ENCODE results near the gene NSF.
"Not testable (repeated sequence)": the region's sequence is repeated elsewhere in the genome, so short reads cannot be mapped to it uniquely, and the experiment has no call there.

Gene NSF

DNA sequence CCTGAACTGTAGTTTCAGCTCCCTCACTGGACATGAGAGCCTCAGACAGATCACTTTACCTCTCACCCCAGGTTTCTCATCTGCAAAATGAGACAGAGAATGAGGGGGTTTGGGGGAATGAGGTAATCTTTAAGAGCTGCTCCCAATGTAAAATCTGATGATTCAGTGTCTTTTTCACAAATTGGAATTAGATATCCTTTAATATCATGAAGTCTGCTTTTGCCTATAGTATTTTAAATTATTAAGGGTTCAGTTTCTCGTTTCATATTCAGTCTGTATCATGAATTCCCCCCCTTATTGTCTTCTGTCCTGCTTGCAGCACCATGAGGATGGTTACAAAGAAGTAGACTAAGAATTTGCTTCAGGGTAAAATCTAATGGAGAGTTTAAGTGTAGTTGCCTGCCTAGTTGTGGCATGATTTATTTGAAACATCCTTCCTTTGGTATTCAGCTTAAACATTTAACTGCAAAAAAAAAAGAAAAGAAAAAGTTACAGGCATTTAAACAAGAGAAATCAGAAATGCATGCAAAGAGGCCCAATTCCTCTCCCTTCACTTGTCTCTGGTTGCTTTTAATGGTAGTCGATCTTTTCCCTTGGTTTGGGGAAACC, 150.8 kb downstream of the NSF start:
- in situ Hi-C loops (cut with MboI; ENCODE audit: low pct_unique_long_range_greater_than_20kb, low sequenced_read_pairs): no loop called here
- no peak for DNase-seq

DNA sequence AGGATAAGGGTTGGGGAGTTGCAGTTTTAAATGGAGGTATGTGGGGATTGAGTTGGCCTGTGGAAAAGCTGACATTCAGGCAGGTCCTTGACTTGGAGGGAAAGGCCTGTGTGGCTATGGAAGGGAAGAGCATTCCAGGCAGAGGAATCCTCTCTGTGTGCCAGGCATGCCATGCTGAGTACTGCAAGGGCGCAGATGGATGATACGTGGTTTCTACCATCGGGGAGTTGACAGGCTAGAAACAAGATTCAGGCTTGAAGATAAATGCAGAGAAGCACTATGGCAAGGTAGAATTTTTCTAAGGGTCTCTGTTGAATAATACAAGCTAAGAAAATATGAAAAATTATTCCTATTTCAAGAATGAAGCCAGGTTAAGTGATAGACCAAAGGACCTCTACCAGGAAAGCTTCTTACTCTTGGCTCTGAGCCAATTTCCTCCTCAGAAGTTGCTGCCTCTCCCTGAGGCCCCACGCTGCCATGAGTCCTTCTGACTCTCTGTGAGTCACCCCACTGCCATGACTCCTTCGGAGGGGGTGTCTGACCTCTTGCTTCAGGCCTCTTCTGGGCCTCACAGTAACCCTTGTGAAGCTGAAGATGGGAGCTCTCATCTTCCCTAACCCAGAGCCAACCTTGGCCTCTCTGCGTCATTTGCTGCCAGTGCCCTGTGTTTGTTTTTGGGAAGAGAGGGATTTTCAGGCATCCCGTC, 152.2 kb downstream of the NSF start:
- in situ Hi-C loops (cut with MboI; ENCODE audit: low pct_unique_long_range_greater_than_20kb, low sequenced_read_pairs): no loop called here
- no peak for DNase-seq

DNA sequence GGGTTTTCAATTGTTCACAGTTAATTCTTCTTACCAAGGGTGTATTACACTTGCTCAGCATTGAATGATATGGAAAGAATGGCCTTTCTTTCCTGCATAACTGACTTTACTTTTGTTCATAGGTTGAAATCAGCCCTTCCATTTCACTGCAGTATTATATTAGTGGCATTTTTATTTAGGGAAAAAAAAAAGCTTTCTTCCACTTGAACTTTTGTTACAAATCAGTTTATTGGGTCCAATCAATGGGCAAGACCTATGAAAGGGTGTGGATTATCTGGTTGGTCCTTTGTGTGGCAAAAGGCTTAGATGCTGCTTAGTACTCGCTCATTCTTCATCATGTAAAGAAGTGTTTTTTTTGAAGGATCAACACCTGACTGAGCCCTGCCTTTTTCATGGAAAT, 154.0 kb downstream of the NSF start:
- no peak for DNase-seq

GRCh38 chr17:46745376-46745775, 154.9 kb downstream of the NSF start:
- DNase-seq: peak; percentile 30
- in situ Hi-C loops (cut with MboI; ENCODE audit: low pct_unique_long_range_greater_than_20kb, low sequenced_read_pairs): no loop called here

More for the DNA sequence above, 154.0 kb downstream of the NSF start:
- in situ Hi-C loops (cut with MboI; ENCODE audit: low pct_unique_long_range_greater_than_20kb, low sequenced_read_pairs): no loop called here

GRCh38 chr17:46751425-46751824, 161.0 kb downstream of the NSF start:
- no peak for DNase-seq
- in situ Hi-C loops (cut with MboI; ENCODE audit: low pct_unique_long_range_greater_than_20kb, low sequenced_read_pairs): no loop called here

DNA sequence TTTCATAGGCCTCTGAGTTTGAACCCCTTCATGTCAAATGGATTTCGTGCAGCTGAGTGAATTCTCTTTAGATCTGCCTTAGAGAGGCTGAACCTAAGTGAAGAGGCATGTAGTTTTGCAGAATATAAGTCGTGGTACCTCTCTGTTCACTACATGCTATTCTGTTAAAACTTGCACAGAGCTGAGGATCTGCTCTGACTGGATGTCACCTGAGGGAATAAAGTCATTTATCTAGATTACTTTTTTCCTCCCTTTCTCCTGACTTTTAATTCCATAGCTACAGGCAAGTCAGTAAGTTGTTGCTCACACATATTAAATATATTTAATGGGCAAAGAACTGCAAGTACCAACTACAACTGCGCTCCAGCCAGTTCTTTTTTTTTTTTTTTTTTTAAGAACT, 163.3 kb downstream of the NSF start:
- no peak for DNase-seq
- in situ Hi-C loops (cut with MboI; ENCODE audit: low pct_unique_long_range_greater_than_20kb, low sequenced_read_pairs): no loop called here

DNA sequence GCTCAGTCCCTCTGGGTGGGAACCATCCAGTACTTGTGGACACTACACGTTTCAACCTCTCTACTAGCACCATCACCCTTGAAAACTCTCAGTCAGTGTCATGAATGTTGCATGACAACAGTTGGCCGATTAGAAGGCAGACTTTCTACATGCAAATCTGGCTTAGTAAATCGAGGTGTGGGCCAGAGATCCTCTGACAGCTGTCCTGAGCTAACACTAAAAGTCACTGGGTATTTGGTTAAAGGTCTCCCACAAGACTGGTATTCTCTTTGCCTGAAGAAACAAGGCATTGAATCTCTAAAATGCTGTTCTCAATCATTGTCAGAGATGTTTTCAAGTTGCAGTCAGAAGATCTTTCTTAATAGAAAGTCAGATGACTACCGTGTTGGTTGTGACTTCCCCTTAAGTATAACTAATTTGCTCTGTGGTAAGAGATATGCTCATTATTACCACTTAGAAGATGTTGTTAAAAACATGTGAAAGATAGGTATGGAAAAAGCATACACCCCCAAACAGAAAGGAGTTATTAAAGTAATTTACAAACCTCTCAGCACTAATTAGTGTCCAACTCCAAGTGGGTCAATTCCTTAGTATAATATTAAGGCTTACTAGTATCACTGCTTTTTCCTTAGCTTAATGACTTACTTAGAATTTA, 165.7 kb downstream of the NSF start:
- DNase-seq: no peak
- in situ Hi-C loops (cut with MboI; ENCODE audit: low pct_unique_long_range_greater_than_20kb, low sequenced_read_pairs): no loop called here

DNA sequence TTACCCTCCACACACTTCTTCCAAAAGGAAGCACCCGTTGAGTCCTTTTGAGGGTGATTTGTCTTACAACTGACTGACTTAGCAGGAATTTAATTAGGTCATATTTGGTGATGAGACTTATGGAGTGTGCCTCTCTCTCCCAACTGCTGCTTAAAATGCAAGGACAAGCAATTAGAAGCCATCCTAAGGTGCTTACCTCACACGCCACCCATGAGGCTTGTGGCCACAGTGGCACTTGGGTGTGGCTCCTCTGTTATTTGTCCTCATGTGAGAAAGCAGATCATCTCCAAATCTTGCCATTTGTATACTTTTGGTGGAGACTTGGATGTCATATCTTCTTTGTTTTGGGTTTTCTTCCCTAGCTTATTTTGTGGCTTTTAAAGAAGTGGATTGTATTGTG, 166.4 kb downstream of the NSF start:
- in situ Hi-C loops (cut with MboI; ENCODE audit: low pct_unique_long_range_greater_than_20kb, low sequenced_read_pairs): no loop called here
- DNase-seq: no peak

- DNase-seq; in situ Hi-C loops (cut with MboI; ENCODE audit: low pct_unique_long_range_greater_than_20kb, low sequenced_read_pairs): not testable (repeated sequence)
These were observed 167.1 kb downstream of the NSF start for GRCh38 chr17:46757588-46757987.

GRCh38 chr17:46758614-46759013, 168.1 kb downstream of the NSF start:
- in situ Hi-C loops (cut with MboI; ENCODE audit: low pct_unique_long_range_greater_than_20kb, low sequenced_read_pairs): no loop called here
- no peak for DNase-seq

DNA sequence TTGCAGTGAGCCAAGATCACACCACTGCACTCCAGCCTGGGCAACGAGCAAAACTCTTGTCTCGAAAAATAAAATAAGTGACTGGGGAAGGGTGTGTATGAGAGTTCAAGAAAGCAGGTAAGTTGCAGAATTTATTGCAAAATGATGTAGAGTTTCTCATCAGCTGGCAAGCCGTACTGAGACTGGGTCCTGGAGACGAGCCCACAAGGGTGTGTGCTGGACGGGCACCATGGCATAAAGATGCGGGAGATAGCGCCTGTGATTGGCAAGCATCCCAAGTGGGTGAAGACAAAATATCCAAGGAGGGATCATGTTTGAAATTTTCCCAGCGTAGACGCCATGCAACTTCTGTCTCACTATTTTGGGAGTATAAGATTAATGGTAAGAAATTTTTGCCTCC, 168.7 kb downstream of the NSF start:
- DNase-seq: no peak
- in situ Hi-C loops (cut with MboI; ENCODE audit: low pct_unique_long_range_greater_than_20kb, low sequenced_read_pairs): no loop called here

- in situ Hi-C loops (cut with MboI; ENCODE audit: low pct_unique_long_range_greater_than_20kb, low sequenced_read_pairs): no loop called here
- no peak for DNase-seq
These were observed 172.9 kb downstream of the NSF start for GRCh38 chr17:46763416-46763815.

DNA sequence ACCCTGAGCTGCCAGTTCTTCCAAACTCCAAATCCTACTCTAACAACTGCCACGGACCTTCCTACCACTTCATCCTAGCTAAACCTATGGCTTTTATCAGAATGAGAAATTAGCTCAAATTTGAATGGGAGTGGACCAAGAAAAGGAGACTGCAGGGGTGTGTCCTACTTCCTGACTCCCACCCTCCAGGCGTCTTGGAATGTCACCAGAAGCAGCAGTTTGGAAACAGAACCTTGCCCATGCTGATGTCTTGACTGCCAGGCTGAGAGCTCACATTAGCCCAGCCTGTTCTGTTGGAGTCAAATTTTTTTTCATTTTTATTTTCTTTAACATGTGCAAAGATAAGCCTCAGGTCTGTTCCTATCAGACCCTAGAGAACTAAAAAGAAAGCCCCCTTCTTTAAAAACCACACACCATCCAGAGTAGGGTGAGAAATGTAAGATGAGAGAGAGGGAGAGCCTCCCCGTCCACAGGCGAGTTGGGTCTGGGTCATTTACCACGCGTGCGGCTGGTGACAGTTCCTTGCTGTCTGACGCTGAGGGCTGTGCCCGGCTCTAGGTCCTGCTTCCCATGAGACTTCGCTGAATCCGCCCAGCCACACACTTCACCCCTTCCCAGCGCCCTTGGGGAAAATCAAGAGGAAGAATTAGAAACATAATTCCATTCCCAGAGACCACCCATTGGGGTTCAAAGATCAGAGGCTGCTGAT, 173.7 kb downstream of the NSF start:
- DNase-seq: no peak
- in situ Hi-C loops (cut with MboI; ENCODE audit: low pct_unique_long_range_greater_than_20kb, low sequenced_read_pairs): no loop called here

DNA sequence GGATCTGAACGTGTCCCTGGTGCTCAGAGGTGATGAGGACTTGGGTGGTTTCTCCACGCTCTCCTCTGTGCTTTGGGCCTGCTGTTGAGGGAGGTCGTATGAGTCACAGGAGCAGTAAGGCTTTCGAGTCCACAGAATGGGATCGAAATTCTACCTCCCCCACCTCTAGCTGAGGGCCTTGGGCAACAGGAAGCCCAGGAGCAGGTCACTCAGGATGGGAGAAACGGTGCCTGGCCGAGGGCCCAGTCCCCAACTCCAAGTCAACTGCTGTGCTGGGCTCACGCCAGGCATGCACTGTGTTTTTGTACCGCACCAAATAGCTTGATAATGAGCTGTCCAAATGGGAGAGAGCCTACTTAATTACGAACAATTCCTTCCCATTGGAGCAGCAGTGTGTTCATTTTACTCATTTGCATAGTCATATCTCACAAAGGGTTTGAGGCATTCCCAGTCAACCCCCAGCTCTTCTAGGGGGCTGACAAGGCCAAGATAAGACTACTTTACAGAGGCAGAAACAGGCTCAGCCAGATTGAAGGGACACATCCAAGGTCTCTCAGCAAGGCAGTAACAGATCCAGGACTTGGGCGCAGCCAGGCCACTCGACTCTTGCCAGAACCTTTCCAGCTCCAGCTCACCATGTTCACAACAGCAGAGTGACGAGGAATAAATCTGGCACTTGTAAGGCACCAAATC, 174.4 kb downstream of the NSF start:
- in situ Hi-C loops (cut with MboI; ENCODE audit: low pct_unique_long_range_greater_than_20kb, low sequenced_read_pairs): no loop called here
- DNase-seq: no peak

GRCh38 chr17:46765453-46765852, 175.0 kb downstream of the NSF start:
- no peak for DNase-seq
- in situ Hi-C loops (cut with MboI; ENCODE audit: low pct_unique_long_range_greater_than_20kb, low sequenced_read_pairs): no loop called here

- no peak for DNase-seq
- in situ Hi-C loops (cut with MboI; ENCODE audit: low pct_unique_long_range_greater_than_20kb, low sequenced_read_pairs): no loop called here
These were observed 176.3 kb downstream of the NSF start for GRCh38 chr17:46766493-46767491.

- DNase-seq: no peak
- in situ Hi-C loops (cut with MboI; ENCODE audit: low pct_unique_long_range_greater_than_20kb, low sequenced_read_pairs): no loop called here
These were observed 178.0 kb downstream of the NSF start for GRCh38 chr17:46768540-46768870.

DNA sequence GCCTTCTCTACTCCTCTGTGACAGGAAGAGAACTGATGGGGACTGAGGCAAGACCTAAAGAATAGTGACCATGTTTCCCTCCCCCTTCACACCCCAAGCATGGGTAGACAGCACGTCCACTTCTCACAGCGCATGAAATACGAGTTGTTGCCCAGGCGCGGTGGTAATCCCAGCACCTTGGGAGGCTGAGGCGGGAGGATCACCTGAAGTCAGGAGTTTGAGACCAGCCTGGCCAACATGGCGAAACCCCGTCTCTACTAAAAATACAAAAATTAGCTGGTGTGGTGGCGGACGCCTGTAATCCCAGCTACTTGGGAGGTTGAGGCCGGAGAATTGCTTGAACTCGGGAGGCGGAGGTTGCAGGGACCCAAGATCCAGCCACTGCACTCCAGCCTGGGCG, 178.4 kb downstream of the NSF start:
- DNase-seq; in situ Hi-C loops (cut with MboI; ENCODE audit: low pct_unique_long_range_greater_than_20kb, low sequenced_read_pairs): not testable (repeated sequence)
